ENCODE results near the gene BPIFB3. TPM values are rescaled to one million over a fixed set of nuclear protein-coding genes. Genes with fewer than 3 reads are reported as not detected.

The BPIFB3 gene
- total RNA-seq, 2 experiments from 2014 or later: not detected

GRCh38 chr20:33024609-33025317 lies 28.9 kb upstream of the BPIFB3 start:
- POLR2A ChIA-PET: no interaction called here
- no peaks in the 10 kb centered on the region for H3K4me1 Mint-ChIP-seq (ENCODE audit: low read depth)
- CTCF ChIA-PET: no interaction called here
- no peaks in the 10 kb centered on the region for H3K9me3 Mint-ChIP-seq
- TF ChIP-seq CTCF (IDR thresholded peaks at IDR 0.05): no peak
- no peak for ATAC-seq
- no peaks in the 10 kb centered on the region for H3K36me3 Mint-ChIP-seq (ENCODE audit: low read depth)
- no peak overlapping the region for H3K4me3 Mint-ChIP-seq
- DNase-seq: no peak
- intact Hi-C loops (cut with micrococcal nuclease): no loop called here
- H3K27ac Mint-ChIP-seq: no peak overlapping the region
- no peaks in the 10 kb centered on the region for H3K27me3 Mint-ChIP-seq

- ATAC-seq: no peak
- DNase-seq: no peak
- Mint-ChIP-seq H3K27ac (no peak overlapping the region), H3K9me3 (no peaks in the 10 kb centered on the region), H3K4me3 (no peak overlapping the region), H3K36me3 (ENCODE audit: low read depth) (no peaks in the 10 kb centered on the region), H3K27me3 (no peaks in the 10 kb centered on the region), H3K4me1 (ENCODE audit: low read depth) (no peaks in the 10 kb centered on the region)
- CTCF ChIA-PET: no interaction called here
- intact Hi-C loops (cut with micrococcal nuclease): no loop called here
- no peak for TF ChIP-seq CTCF (IDR thresholded peaks at IDR 0.05)
- POLR2A ChIA-PET: no interaction called here
Observed at GRCh38 chr20:33025318-33025876, 28.3 kb upstream of the BPIFB3 start.

- no peaks in the 10 kb centered on the region for H3K27me3 Mint-ChIP-seq
- ATAC-seq: no peak
- no peaks in the 10 kb centered on the region for H3K36me3 Mint-ChIP-seq (ENCODE audit: low read depth)
- CTCF ChIA-PET: no interaction called here
- intact Hi-C loops (cut with micrococcal nuclease): no loop called here
- no peak overlapping the region for H3K4me3 Mint-ChIP-seq
- no peak for TF ChIP-seq CTCF (IDR thresholded peaks at IDR 0.05)
- no peaks in the 10 kb centered on the region for H3K4me1 Mint-ChIP-seq (ENCODE audit: low read depth)
- H3K27ac Mint-ChIP-seq: no peak overlapping the region
- no peak for DNase-seq
- H3K9me3 Mint-ChIP-seq: no peaks in the 10 kb centered on the region
- POLR2A ChIA-PET: no interaction called here
Observed at GRCh38 chr20:33026072-33026778, 27.5 kb upstream of the BPIFB3 start.

- TF ChIP-seq CTCF (IDR thresholded peaks at IDR 0.05): no peak
- no peaks in the 10 kb centered on the region for H3K27me3 Mint-ChIP-seq
- no peaks in the 10 kb centered on the region for H3K4me1 Mint-ChIP-seq (ENCODE audit: low read depth)
- POLR2A ChIA-PET: no interaction called here
- no peak overlapping the region for H3K27ac Mint-ChIP-seq
- no peaks in the 10 kb centered on the region for H3K9me3 Mint-ChIP-seq
- no peaks in the 10 kb centered on the region for H3K36me3 Mint-ChIP-seq (ENCODE audit: low read depth)
- intact Hi-C loops (cut with micrococcal nuclease): no loop called here
- DNase-seq (no peak), ATAC-seq (no peak)
- no peak overlapping the region for H3K4me3 Mint-ChIP-seq
- CTCF ChIA-PET: no interaction called here
Observed at GRCh38 chr20:33026779-33027759, 26.6 kb upstream of the BPIFB3 start.
